Measurements from ENCODE around the gene EP300.

DNA sequence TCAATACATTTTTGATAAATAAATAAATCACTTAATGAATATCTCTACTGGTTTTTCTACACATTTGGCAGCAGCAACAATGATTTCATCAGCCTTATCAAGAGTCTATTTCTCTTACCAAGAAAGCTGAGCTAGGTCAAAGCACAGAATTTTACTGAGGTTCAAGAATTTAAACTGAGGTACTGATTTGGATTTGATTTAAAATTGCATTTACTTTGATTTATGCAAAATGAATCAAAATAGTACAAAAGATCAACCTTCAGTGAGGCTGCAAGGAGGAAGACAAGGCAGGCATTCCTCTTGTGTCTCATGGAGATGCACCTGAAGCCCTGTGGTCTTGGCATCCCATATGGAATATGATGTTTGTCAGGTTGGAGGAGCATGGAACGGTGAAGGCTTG lies 15.5 kb upstream of the EP300 start:
- TF ChIP-seq CTCF (IDR thresholded peaks at IDR 0.05) (no peak), POLR2A (IDR thresholded peaks at IDR 0.05) (no peak)

Measured in testis (tissue), 2 donors.